SK-N-MC (cell line): Measurements from ENCODE around the gene TTBK1.

Experiments used
- EZH2 ChIP-seq: fragments of 200-600 bp; sonication (generic); IDR thresholded peaks from one replicate; pipeline ENCODE4 v1.6.1; 2017; ENCODE audit warnings: antibody characterized with exemption
- FOXP2 ChIP-seq: optimal IDR thresholded peaks from 2 replicates; pipeline ENCODE3; 2011; ENCODE audit warnings: mild to moderate bottlenecking, moderate library complexity; ENCODE audit not compliant: insufficient read depth; ENCODE audit errors: extremely low read length, control extremely low read depth
- POLR2AphosphoS5 ChIP-seq: IDR thresholded peaks from 2 replicates; pipeline ENCODE4 v1.6.1; 2012; ENCODE audit warnings: mild to moderate bottlenecking, low read depth, low read length, borderline replicate concordance

DNA sequence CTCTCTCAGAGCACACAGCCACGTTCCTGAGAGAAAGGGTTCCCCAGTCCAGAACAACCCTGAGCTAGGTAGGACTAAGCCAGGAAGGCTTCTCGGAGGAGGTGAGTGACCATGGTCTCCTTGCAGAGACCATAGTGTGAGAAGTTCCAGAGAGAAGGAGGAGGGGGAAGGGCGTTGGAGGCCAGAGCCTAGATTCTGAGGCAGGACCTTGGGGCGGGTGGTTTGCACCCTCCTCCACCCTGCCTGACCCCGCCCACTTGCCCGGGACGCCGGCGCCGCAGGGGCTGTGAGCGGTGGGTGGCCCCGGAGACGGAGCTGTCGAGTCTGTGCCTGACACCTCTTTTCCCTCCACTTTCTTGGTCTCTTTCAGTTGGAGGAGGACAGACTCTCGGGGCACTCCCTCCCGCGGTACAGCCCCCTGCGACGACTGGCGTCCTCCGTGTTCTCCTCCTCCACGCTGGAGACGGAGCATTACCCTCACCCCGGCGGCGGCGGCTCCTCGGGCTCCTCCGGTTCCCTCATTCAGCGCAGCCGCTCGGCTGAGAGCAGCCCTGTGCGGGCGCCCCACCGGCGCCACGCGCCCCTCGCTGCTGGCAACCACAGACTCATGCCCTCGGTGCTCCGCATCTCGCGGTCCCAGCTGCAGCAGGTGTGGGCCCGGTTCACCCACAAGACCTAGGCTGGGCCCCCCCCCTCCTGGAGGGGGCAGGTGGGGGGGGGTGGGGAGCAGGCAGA, 26.2 kb downstream of the TTBK1 start:
- no peak for TF ChIP-seq EZH2
- TF ChIP-seq POLR2AphosphoS5 = peak; percentile 57; the same call in 1 of the 2 replicates
- TF ChIP-seq FOXP2 = no peak
